GM19328 (cell line): ENCODE results near the gene RAD18.

Experiments
- ATAC-seq: cut with Tn5 transposase; IDR thresholded peaks from one replicate; pipeline ENCODE4 v1.9.1; 2021; ENCODE audit warnings: mild to moderate bottlenecking, moderate library complexity; ENCODE audit not compliant: unreplicated experiment

The RAD18 gene

DNA sequence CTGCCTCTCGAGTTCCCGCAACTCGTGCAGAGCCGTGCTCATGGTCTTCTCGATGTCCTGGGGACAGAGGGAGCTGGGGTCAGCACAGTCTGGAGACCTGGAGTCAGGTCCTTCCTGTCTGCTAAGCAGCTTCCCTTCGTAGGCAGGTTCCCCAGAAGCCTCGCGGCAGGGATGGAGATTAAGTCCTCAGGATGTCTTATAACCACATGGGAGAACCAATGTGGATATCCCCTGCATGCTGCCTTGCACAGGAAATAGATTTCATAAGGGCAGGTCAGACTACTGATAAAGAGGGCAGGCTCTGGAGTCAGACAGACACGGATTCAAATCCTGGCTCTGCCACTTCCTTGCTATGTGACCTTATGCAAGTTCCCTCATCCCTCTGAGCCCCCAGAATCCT, 22.6 kb upstream of the RAD18 start:
- ATAC-seq: no peak

DNA sequence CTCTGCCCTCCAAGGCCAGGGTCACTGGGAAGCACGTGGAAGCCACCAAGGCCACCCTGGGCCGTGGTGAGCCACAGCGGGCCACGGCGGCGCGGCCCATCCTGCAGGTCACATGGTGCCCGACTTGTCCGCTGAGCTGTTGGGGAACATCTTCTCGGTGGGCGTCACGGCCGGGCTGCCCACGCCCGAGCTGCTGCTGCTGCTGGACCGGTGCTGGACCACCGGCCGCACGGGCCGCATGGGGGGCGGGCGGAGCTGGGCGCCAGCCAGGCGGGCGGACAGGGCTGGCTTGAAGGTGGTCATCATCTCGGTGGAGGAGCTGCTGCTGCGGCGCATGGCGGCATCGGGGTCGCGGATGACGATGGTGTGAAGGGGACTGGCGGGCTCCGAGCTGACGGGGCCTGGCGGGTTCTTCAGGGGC, 22.1 kb upstream of the RAD18 start:
- ATAC-seq: no peak

DNA sequence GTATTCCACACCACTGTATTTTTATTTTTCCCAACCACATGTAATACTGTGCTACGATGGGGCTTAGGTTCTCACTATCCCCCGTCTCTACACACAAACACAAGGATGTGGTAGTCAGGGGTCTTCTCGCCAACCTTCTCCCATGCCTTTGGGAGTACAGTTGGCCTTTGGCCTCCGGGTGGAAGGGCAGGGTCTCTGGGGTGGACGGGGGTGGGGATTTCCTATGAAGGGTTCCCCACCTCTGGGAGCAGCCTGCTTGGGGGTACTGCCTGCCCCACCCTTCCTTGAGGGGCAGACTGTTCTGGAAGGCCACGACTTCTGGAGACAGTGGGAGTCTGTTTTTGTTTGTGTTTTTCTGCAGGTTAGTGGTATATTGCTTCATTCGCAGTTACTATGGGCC, 21.3 kb upstream of the RAD18 start:
- ATAC-seq: no peak

DNA sequence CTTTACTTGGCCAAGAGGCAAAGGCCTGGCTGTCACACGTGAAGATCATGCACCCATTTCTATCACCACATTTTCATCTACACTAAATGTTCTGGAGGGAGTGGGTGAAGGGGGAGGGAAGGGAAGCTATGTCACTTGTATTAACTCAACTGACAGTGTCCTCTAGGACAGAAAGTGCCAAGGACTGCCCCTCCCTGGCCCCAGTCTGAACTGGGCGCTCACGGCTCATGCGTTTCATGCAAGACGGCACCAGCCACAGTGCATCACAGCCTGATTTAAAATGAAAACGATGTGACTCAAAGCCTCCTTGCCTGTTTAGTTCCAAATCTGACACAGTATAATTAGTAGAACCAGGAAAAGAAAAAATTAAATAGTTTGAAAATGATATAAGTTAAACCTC, 20.8 kb upstream of the RAD18 start:
- no peak for ATAC-seq

DNA sequence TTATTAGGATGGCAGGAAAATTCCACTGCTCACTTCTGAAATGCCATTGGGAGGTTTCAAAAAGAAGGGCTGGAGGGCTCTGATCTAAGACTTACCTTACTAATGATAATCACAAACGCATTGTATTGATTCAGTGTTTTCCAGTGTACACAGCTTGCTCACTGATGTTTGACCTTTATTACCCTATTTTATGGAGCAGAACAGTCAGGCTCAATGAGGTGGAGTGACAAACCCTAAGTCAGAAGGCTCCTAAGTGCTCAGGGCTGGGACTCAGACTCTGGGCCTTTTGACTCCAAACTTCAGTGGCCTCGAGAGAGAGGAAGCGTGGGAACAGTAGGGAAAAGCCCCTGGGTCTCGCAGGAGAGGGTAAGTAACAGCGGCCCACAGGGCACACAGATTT, 20.3 kb upstream of the RAD18 start:
- no peak for ATAC-seq

DNA sequence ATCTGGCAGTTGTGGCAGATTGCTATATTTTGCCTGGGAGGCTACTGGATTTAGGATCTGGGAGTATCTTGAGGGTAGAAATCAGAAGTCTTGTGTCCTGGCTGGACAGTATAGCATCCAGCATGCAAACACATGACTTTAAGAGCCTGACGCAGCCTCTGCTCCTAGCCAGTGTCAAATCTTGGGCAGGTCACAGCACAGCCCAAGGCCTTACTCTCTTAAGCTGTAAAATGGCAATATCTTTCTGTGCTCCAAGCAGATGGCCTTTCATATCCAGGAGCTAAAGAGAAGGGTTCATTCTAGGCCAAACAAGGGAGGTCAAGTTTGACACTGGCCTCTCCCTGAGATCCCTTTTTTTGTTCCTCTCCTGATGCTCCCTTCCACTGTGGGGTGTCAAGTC, 19.8 kb upstream of the RAD18 start:
- no peak for ATAC-seq

DNA sequence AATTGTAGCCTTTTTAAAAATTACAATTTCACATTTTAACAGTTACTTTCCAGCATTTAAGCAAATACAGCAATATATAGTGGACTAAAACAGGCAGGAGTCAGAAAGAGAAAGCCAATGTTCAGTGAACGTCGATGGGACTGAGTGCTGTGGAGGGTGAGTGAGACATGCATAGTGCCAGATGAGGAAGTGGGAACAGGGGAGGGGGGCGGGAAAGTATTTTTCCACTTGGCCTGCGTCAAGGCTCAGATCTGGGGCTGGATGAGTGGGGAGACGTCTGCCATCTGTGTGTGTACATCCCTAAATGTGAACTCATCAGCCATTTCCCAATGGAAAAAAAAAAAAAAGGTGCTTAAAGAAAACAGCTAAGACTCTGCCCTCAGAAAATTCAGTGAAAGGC, 19.2 kb upstream of the RAD18 start:
- ATAC-seq: no peak

DNA sequence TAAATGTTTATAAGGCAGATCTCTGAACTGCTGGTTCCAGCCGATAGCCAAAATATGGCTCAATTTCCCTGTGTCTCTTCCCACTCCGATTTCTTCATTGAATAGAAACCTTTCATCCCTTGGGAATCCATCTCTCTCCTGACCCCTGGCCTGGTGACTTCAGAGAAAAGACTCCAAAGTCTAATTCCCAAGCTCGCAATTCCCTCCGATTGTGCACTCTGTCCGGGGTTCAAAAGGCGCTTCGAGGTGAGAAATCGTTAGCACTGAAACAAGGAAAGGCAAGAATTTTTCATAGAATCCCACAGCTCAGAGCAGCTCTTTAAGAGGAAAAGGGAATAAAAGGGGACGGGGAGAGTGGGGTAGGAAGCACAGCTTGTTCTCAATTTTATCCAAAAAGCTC, 18.4 kb upstream of the RAD18 start:
- ATAC-seq: no peak

DNA sequence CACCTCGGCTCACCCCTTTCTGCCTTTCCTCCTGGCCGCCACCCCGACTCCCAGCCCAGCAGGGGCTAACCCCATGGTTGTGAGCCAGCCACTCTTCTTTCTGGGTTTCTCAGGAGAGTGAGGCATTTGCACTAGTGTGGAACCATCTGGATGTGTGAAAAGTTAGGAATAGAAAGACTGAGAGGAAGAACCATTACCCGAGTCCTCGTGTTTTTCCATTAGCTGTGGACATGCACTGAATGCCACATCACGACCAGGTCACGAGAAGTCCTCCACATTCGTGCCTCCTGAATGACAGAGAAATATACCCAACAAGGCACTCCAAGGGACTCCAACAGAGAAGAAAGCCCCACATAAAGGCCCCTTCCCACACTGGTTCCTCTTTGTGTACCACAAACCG, 18.0 kb upstream of the RAD18 start:
- no peak for ATAC-seq

DNA sequence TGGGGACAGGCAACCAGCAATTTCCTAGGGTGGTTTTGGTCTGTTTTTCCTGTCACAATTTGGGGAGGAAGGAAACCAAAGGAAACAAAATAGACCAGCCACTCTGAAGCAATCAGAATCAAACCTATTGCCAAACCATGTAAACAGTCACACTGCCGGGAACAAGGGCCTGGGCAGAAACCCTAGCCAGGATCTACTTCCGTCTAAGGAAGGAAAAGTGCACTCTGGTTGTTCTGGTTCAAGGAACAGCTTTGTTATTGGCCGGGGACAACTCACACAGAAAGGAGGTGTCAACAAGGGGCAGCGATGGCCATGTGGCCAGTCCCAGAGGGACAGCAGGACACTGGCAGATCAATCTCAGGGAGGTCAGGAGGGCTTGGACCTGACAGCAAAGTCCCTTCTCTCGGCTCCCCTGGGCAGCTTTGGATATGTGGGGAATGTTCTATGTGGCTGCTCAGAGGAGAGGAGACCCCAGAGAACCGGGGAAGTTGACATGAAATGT, 17.5 kb upstream of the RAD18 start:
- ATAC-seq: no peak

DNA sequence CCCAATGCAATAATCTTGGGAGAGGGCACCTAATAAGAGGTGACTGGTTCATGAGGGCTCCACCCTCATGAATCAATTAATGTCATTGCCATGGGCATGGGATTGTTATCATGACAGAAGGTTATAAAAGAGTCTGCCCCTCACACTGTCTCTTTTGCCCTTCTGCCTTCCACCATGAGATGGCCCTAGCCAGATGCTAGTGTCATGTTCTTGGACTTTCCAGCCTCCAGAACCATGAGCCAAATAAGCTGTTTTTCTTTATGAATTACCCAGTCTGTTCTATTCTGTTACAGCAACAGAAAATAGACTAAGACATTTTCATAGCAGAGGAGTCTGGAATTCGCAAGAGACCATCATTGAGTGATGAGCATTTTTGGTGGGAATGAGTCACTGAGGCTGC, 16.0 kb upstream of the RAD18 start:
- no peak for ATAC-seq

DNA sequence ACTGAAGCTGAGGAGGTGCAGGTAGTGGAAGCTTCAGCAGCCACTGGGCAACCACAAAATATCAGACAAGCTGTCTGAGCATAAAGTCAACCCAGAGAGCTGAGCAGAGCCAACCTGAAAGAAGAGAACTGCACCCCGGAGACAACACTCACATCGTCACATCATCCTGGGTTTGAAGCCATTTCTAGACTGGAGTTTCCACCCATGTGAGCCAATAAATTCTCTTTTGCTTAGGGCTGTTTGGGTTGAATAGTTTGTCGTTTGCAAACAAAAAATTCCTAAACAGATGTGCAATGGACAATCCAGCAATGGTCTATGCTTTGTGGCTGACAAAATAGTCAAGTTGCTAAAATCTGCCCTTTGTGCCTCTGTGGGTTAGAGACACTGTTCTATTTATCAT, 15.3 kb upstream of the RAD18 start:
- ATAC-seq: no peak

DNA sequence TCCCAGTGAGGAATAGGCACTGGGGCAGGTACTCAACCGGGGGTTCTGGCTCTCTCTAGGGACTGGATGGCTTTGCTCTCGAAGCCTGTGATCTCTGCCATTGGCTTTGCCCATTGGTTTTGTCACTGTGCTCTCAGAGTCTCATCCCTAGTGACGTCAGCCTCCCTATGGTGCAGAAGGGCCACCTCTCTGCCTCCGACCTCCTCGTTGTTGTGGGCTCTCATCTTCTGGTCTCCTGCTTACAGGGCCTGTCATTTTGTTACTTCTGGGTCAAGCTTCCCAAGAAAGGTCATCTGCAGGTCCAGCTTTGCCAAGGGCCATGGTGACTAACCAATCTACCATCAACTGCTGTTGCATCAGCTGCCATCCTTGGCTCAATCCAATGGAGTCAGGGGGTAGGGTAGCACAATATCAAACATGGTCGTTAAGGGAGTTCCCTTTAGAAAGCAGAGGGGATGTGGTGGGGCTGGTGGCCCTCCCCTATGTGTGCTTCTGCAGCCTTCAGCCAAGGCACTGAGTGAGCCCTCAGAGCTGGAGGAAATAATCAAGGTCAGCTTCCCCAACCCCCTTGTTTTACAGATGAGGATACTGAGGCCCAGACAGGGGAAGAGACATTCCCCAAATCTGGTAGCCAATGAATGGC, 13.4 kb upstream of the RAD18 start:
- ATAC-seq: no peak

DNA sequence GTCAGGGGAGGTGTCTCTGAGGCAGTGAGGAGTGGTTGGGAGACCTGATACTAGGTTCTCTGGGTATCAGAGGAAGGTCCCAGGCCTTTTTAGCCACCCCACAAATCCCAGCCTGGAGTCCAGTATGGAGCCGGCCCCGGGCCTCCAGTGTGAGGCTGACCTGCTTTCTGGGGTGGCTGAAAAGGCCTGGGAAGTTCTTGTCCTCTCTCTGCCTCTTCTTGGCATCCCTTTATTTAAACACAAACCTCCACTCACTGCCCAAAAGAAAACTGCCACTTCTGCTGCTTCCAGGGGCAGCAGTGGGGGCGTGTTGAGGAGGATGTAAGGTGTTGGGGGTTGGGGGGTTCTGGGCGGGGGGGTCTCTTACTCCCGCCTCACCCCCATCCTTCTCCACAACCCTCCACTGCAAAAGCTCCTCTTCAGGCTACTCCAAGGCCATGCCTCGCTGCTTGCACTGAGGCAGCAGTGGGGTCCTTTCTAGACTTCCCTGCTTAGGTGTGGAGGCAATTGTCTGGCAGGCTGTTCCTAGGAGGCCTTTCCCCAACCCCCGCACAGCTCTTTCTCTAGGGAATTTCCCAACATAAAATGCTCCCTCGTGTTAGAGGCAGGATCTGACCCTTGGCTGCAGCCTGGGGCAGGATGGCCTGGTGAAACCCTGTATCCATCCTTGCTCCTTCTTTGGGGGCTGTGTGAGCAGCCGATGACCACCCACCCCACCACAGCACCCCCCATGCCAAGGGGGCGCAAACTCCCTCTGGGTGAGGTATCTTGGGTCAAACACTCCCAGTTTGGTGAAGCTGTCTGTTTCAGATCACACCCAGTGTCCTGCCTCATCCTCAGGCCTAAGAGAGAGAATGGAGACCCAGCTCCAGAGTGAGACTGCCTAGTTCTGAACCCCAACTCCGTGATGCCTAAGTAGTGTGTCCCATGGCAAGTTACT, 12.1 kb upstream of the RAD18 start:
- ATAC-seq: no peak

DNA sequence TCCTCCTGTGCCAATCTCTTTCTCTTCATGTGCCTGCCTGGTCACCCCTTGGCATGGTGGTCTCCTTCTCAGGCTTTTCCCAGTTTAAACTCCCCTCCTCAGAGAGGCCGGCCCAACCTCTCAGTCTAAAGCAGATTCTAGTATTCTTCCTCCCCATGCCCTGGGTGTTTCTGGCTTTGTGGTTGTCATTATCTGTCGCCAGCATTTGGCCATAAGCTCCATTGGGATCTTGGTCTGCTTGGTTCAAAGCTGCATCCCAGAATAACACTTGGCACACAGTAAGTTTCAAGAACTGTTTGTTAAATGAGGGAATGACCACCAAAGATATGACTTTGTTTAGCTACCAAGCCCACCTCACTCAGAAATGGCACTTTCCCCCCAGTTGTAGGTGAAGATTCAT, 11.2 kb upstream of the RAD18 start:
- no peak for ATAC-seq

DNA sequence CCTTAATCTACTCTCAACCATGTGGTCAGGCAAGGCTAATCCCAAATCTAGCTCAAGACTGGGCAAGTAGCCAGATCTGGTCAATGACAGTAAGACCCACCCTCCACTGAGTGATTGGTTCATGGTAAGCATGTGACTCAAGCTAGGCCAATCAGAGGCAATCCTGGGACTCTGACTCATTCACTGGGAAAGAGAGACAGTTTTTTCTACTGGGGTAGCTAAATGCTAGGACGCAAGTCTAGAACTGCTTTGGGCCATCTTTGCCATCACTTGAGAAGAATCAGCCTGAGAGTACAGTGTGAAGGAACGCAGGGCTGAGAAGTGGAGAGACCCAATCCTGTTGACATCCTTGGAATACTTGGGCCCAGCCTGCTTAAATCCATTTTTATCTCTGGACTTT, 9.4 kb upstream of the RAD18 start:
- ATAC-seq: no peak

DNA sequence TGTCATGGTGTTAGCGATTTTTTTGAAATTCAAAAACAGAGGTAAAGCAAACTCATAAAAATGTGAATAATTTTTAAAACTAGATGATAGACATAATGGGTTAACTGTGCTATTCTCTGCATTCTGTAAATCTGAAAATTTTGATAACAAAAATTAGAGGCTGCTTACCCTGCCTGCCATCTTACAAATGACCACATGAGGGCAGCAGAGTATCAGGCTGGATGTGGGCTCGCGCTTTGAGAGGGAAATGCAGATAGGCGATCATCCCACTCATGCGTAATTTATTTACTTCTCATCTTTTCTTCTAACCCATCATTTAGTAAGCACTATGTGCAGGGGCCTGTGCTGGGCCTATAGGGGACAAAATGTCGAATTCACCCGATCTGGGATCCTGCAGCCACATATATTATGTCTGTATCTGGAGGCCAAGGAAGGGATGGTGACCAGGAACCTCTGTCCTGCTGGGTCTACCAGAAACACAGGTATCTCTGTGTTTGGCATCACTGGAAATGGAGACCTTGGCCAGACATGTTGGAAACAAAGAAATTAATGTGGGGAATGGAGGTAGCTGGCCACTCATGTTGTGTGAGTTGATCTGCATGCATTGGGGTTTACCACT, 7.8 kb upstream of the RAD18 start:
- no peak for ATAC-seq

DNA sequence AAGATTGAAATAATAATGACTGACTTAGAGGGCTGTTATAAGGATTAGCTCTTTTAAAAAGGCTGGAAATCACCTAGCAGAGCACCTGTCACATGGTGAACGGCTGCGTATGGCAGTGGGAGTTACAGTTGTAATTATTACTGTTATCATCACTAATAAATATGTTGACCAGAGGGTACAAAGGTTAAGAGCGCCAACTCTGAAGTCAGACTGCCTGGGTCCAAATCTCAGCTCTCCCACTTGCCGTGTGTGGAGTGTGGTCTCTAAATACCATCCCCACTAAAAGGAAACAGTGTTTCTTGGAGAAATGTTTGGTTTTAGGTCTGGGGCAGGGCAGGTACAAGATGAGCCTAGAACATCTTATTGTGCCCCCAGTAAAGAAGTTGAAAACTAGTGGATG, 6.0 kb upstream of the RAD18 start:
- no peak for ATAC-seq

DNA sequence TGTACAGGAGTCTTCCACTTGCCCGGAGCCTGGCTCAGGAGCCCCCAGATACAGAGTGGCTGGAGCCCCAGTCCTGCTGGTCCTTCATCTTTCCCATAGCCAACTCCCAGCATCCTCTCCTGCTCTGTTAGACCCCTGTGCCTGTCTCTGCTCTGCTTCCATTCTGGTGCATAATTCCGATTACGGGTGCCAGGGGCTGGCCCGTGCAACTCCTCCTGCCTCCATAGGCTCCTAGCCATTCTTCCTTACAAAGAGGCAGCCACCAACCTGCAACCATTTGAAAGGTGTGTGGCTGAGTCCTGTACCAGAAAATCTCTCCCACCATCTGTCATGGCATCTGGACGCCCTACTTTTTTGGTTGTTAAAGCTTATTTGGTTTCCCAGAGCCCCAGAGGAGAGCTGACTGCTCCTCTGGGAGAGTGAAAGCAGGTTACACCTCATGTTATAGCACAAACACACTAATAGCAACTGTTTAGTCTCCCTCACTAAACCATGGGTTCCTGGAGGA, 5.2 kb upstream of the RAD18 start:
- no peak for ATAC-seq

DNA sequence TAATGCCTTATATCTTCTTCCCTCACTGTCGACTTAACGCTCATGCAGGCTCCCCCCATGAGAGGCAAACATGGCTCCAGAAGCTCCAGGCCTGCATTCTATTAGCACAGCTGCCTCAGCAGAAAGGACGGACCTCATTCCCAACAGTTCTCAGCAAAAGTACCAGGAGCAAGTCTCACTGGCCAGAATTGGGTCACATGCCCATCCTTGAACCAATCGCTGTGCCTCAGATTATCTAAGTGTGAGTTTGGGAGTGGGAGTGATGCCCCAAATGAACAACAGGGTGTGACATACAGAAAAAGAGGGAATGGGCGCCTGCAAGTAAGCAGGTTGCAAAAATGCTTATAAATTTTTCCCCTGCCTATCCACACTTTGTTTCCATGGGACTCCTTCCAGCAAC, 4.3 kb upstream of the RAD18 start:
- no peak for ATAC-seq

DNA sequence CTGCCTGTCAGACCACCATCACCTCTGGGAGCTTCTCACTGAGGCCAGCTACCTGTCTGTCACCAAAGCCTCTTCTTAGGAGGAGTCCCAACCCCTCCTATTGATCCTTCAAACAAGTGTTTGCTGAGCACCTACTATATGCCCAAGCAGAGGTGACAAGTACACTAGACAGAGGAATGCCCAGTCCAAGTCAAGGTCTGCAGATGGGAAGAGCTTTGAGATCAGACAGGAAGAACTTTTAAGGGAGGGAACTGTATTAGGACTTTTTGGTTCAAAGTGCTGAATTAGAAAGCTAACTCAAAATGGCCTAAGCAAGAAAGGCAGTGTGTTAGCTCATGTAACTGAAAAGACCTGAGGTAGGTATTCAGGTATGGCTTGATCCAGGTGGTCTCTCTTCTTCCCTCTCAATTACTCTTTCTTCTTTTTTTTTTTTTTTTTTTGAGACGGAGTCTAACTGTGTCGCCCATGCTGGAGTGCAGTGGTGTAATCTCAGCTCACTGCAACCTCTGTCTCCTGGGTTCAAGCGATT, 3.6 kb upstream of the RAD18 start:
- no peak for ATAC-seq
